Esophagus muscularis mucosa (tissue), 4 donors: ENCODE data around the gene SSPN. TPM values are rescaled to one million over a fixed set of nuclear protein-coding genes. Genes with fewer than 3 reads are reported as not detected.
A peak's percentile ranks its signal among the peaks of the same experiment; 100 is the strongest.

Experiments
- DNase-seq: peaks from one replicate; pipeline ENCODE4 v3.0.0-alpha.2; 2017; ENCODE audit errors: extremely low spot score
- H3K27ac ChIP-seq, 4 donors: fragments of 200-600 bp; sonication (generic); replicated peaks in 1 of 4; 1 replicate in 3 of 4; 2 replicates in 1 of 4; pipeline ENCODE4 v1.5.1; 2016 to 2019; ENCODE audit warnings: mild to moderate bottlenecking in 1 of 4
- H3K27me3 ChIP-seq, 4 donors: fragments of 200-600 bp; sonication (generic); one replicate each; pipeline versions ENCODE4 v1.5.1 to v1.6.0; 2016 to 2019
- H3K36me3 ChIP-seq, 4 donors: fragments of 200-600 bp; sonication (generic); one replicate each; pipeline ENCODE4 v1.5.1; 2016 to 2019
- H3K4me1 ChIP-seq, 4 donors: fragments of 200-600 bp; sonication (generic); one replicate each; pipeline ENCODE4 v1.5.1; 2016 to 2019
- H3K4me3 ChIP-seq, 4 donors: fragments of 200-600 bp; sonication (generic); 1 replicate in 2 of 4; 2 replicates in 2 of 4; pipeline ENCODE4 v1.5.1; 2016 to 2019; ENCODE audit warnings: mild to moderate bottlenecking in 4 of 4, moderate library complexity in 1 of 4
- H3K9me3 ChIP-seq, 4 donors: fragments of 200-600 bp; sonication (generic); 1 replicate in 3 of 4; 2 replicates in 1 of 4; pipeline ENCODE4 v1.5.1; 2016 to 2019
- CTCF ChIP-seq, 3 experiments: fragments of 200-600 bp in 2 of 3; fragments of 450-650 bp in 1 of 3; sonication (generic) in 2 of 3; IDR thresholded peaks; one replicate each; pipeline ENCODE4 v1.5.1; 2017 to 2019; ENCODE audit warnings: antibody characterized with exemption in 3 of 3, mild to moderate bottlenecking in 2 of 3, moderate library complexity in 1 of 3
- EP300 ChIP-seq: sonication (generic); formaldehyde crosslinking; IDR thresholded peaks from one replicate; pipeline ENCODE4 v1.6.1; 2017; ENCODE audit warnings: antibody characterized with exemption
- POLR2A ChIP-seq: fragments of 450-650 bp; IDR thresholded peaks from one replicate; pipeline ENCODE4 v1.6.1; 2017; ENCODE audit warnings: antibody characterized with exemption, moderate library complexity, mild to moderate bottlenecking, low read depth
- POLR2AphosphoS5 ChIP-seq, 2 donors: sonication (generic); formaldehyde crosslinking; IDR thresholded peaks; one replicate each; pipeline ENCODE4 v1.6.1; 2017; ENCODE audit warnings: antibody characterized with exemption in 2 of 2
- WGBS: methylation state at CpG from one replicate; pipeline ENCODE4 v1.1.5; 2018; 5-methylcytosine and 5-hydroxymethylcytosine counted together
- intact Hi-C: fragments of 100-400 bp; cut with DNase I; formaldehyde crosslinking; loops from one replicate; pipeline ENCODE4 v1.15.1; 2023
- total RNA-seq, 4 donors: library from RNA; depleted of rRNA; stranded (reverse); fragments of >200 nt; gene quantifications; one replicate each; pipeline versions ENCODE4 v1.1.0 to v1.2.1, GENCODE V29; 2016

Gene SSPN
- total RNA-seq, 4 donors from 2014 or later = 36.4 to 81.8 (median 64.9) TPM

- Histone ChIP-seq H3K9me3 (no peaks in the 10 kb centered on the region), H3K27ac (no peak overlapping the region), H3K36me3 (no peaks in the 10 kb centered on the region), H3K4me1 (peaks cover 16 to 24% (median 20%) of the 10 kb centered on the region in 4 donors), H3K27me3 (no peaks in the 10 kb centered on the region), H3K4me3 (no peak overlapping the region)
- intact Hi-C loops = loop anchor here (10.0 kb wide), 1 partner anchor 153 kb away; the partner anchor contains the start of gene BHLHE41
- no peak for DNase-seq
- WGBS = 82% methylated on average over 13 of the region's 16 CpGs
- TF ChIP-seq POLR2A = no peak
- TF ChIP-seq CTCF (IDR thresholded peaks at IDR 0.05) = no peak
- TF ChIP-seq EP300 = no peak
- no peak for TF ChIP-seq POLR2AphosphoS5 (IDR thresholded peaks at IDR 0.05)
Measured at GRCh38 chr12:26277506-26278246, 82.3 kb downstream of the SSPN start.

- Histone ChIP-seq H3K4me1 (peaks cover 16 to 21% (median 20%) of the 10 kb centered on the region in 4 donors), H3K9me3 (no peaks in the 10 kb centered on the region), H3K4me3 (no peak overlapping the region), H3K36me3 (no peaks in the 10 kb centered on the region), H3K27ac (no peak overlapping the region), H3K27me3 (no peaks in the 10 kb centered on the region)
- DNase-seq = no peak
- WGBS = 71% methylated on average over 1 of the region's 1 CpG
- intact Hi-C loops = loop anchor here (10.0 kb wide), 1 partner anchor 153 kb away; the partner anchor contains the start of gene BHLHE41
- TF ChIP-seq EP300 = no peak
Measured at GRCh38 chr12:26278266-26278665, 82.9 kb downstream of the SSPN start.

DNA sequence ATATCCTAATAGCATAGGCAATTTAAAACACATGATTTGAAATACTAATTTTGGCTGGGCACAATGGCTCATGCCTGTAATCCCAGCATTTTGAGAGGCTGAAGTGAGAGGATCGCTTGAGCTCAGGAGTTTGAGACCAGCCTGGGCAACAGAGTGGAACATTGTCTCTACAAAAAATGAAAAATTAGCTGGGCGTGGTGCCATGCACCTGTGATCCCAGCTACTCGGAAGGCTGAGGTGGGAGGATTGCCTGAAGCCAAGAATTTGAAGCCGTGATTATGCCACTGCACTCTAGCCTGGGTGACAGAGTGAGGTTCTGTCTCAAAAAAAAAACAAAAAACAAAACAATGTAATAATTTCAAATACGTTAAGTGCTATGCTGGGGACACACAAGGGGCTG is 83.3 kb downstream of the SSPN start:
- H3K4me1 ChIP-seq = peaks cover 14 to 18% (median 17%) of the 10 kb centered on the region in 4 donors
- no peak for DNase-seq
- H3K36me3 ChIP-seq = no peaks in the 10 kb centered on the region
- H3K4me3 ChIP-seq = no peak overlapping the region
- no peak overlapping the region for H3K27ac ChIP-seq
- no peak for TF ChIP-seq CTCF (IDR thresholded peaks at IDR 0.05)
- no peak for TF ChIP-seq EP300
- TF ChIP-seq POLR2A = no peak
- no peak for TF ChIP-seq POLR2AphosphoS5 (IDR thresholded peaks at IDR 0.05)
- no peaks in the 10 kb centered on the region for H3K27me3 ChIP-seq
- intact Hi-C loops = loop anchor here (10.0 kb wide), 1 partner anchor 154 kb away; the partner anchor contains the start of gene BHLHE41
- no peaks in the 10 kb centered on the region for H3K9me3 ChIP-seq
- 85% methylated on average over 5 of the region's 5 CpGs for WGBS

- intact Hi-C loops = loop anchor here (10.0 kb wide), 1 partner anchor 154 kb away; the partner anchor contains the start of gene BHLHE41
- Histone ChIP-seq H3K4me1 (peaks cover 10 to 14% (median 13%) of the 10 kb centered on the region in 4 donors), H3K9me3 (no peaks in the 10 kb centered on the region), H3K36me3 (no peaks in the 10 kb centered on the region), H3K27me3 (no peaks in the 10 kb centered on the region), H3K4me3 (no peak overlapping the region), H3K27ac (no peak overlapping the region)
- TF ChIP-seq CTCF (IDR thresholded peaks at IDR 0.05) (no peak), EP300 (no peak), POLR2AphosphoS5 (IDR thresholded peaks at IDR 0.05) (no peak), POLR2A (no peak)
- no peak for DNase-seq
Measured at GRCh38 chr12:26279091-26279490, 83.7 kb downstream of the SSPN start.

DNA sequence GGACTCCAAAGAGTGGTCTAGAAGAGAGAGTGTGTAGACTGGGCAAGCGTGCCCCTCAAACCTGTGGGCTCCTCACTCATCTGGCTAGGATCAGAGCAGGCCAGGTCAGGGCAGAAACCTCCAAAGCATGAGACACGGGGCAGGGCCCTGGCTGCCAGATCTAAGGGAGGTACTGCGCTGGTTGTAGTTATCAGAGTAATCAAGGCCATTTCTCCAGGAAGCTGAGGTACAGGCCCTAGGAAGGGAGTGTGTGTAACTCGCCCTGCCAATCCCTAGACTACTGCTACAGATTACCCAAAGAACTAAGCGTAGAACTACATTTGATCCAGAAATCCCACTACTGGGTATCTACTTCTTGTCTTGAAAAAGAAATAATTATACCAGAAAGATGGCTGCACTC is 84.5 kb downstream of the SSPN start:
- no peaks in the 10 kb centered on the region for H3K9me3 ChIP-seq
- WGBS = 96% methylated on average over 5 of the region's 5 CpGs
- intact Hi-C loops = loop anchor here (10.0 kb wide), 1 partner anchor 155 kb away; the partner anchor contains the start of gene BHLHE41

More for the DNA sequence above, 84.5 kb downstream of the SSPN start:
- H3K27me3 ChIP-seq = no peaks in the 10 kb centered on the region
- H3K4me3 ChIP-seq = no peak overlapping the region
- peaks cover 4 to 6% (median 5%) of the 10 kb centered on the region in 4 donors for H3K4me1 ChIP-seq
- H3K36me3 ChIP-seq = no peaks in the 10 kb centered on the region
- peak; percentile 90 for DNase-seq
- no peak overlapping the region for H3K27ac ChIP-seq
- TF ChIP-seq EP300 (no peak), CTCF (IDR thresholded peaks at IDR 0.05) (no peak), POLR2A (no peak), POLR2AphosphoS5 (IDR thresholded peaks at IDR 0.05) (no peak)
